GM12878 (cell line): Measurements from ENCODE around the gene PIP5KL1. TPM values are rescaled to one million over a fixed set of nuclear protein-coding genes. Genes with fewer than 3 reads are reported as not detected.
A peak's percentile ranks its signal among the peaks of the same experiment; 100 is the strongest.

Experiments
- ATAC-seq: fragments of 200-7000 bp; cut with Tn5 transposase; 3 replicates; pipeline ENCODE4 v1.9.1; 2020; ENCODE audit warnings: mild to moderate bottlenecking, moderate library complexity
- BruUV-seq: library from RNA; stranded (reverse); fragments of 400-500 nt; replicated peaks from 2 replicates; lab custom pipeline; 2021; lab: Mats Ljungman, UMichigan
- CTCF ChIA-PET: fragments of 300-600 bp; sonication (Branson Sonifier 250); formaldehyde crosslinking; extraction: SDS; loops from one replicate; lab custom pipeline; 2021; ENCODE audit warnings: inconsistent platforms; lab: Yijun Ruan, JAX
- POLR2A ChIA-PET: fragments of 350-600 bp; formaldehyde crosslinking; extraction: SDS; loops from one replicate; lab custom pipeline; 2021; ENCODE audit warnings: inconsistent platforms; lab: Charles Lee
- RAD21 ChIA-PET: fragments of 300-600 bp; sonication (Branson Sonifier 250); formaldehyde crosslinking; loops from one replicate; lab custom pipeline; 2023; ENCODE audit warnings: antibody characterized with exemption; ENCODE audit not compliant: unreplicated experiment; lab: Charles Lee
- SMC1A ChIA-PET: fragments of 300-600 bp; sonication (Branson Sonifier 250); formaldehyde crosslinking; loops from one replicate; lab custom pipeline; 2023; ENCODE audit not compliant: unreplicated experiment, uncharacterized antibody; lab: Charles Lee
- DNase-seq: peaks from one replicate; pipeline ENCODE4 v3.0.0-alpha.2; 2011; ENCODE audit warnings: low read depth, low spot score
- FAIRE-seq: peaks from 3 replicates; lab custom pipeline; 2011; peaks lifted over from hg19 to GRCh38; lab: Jason Lieb, UNC
- H2AFZ ChIP-seq: 2 replicates; pipeline ENCODE4 v1.6.0; 2011; ENCODE audit warnings: low read depth, low read length, control low read depth; ENCODE audit not compliant: control insufficient read depth
- H3K27ac ChIP-seq: 2 replicates; pipeline ENCODE4 v1.5.1; 2011; ENCODE audit warnings: control low read depth; ENCODE audit not compliant: control insufficient read depth, insufficient read depth
- H3K27me3 ChIP-seq, 2 experiments: replicated peaks in 1 of 2; 2 replicates each; pipeline versions ENCODE4 v1.6.0 to v1.6.1; 2011; ENCODE audit warnings: low read length in 1 of 2; ENCODE audit not compliant: control insufficient read depth in 2 of 2, insufficient read depth in 2 of 2
- H3K36me3 ChIP-seq, 2 experiments: 2 replicates each; pipeline ENCODE4 v1.5.1; 2011; ENCODE audit warnings: low read length in 1 of 2; ENCODE audit not compliant: control insufficient read depth in 2 of 2, insufficient read depth in 2 of 2
- H3K4me1 ChIP-seq: 2 replicates; pipeline ENCODE4 v1.6.1; 2011; ENCODE audit warnings: mild to moderate bottlenecking, low read length, moderate library complexity, mixed read lengths; ENCODE audit not compliant: control insufficient read depth, insufficient read depth
- H3K4me2 ChIP-seq: 2 replicates; pipeline ENCODE4 v1.6.0; 2011; ENCODE audit warnings: control low read depth; ENCODE audit not compliant: control insufficient read depth, insufficient read depth
- H3K4me3 ChIP-seq: fragments of 200-600 bp; sonication (generic); 2 replicates; pipeline ENCODE4 v1.5.1; 2016
- H3K79me2 ChIP-seq: 2 replicates; pipeline ENCODE4 v1.6.0; 2011; ENCODE audit warnings: low read length; ENCODE audit not compliant: control insufficient read depth, insufficient read depth
- H3K9ac ChIP-seq: 2 replicates; pipeline ENCODE4 v1.8.0; 2011; ENCODE audit warnings: low read length, control low read depth, mixed read lengths; ENCODE audit not compliant: control insufficient read depth, insufficient read depth
- H3K9me3 ChIP-seq: replicated peaks from 3 replicates; pipeline ENCODE4 v1.5.1; 2011; ENCODE audit warnings: mild to moderate bottlenecking, low read length; ENCODE audit not compliant: control insufficient read depth, insufficient read depth
- H4K20me1 ChIP-seq: 2 replicates; pipeline ENCODE4 v1.6.0; 2011; ENCODE audit not compliant: control insufficient read depth, insufficient read depth
- CHD2 ChIP-seq: IDR thresholded peaks from 2 replicates; pipeline ENCODE4 v1.6.1; 2011; ENCODE audit warnings: low read depth, low read length, improper control_type of control experiment, borderline replicate concordance
- CTCF ChIP-seq, 3 experiments: IDR thresholded peaks in 2 of 3; conservative IDR thresholded peaks in 1 of 3; 2 replicates each; pipeline ENCODE4 v1.5.1; 2011; ENCODE audit warnings: low read depth in 3 of 3, low read length in 3 of 3, mild to moderate bottlenecking in 3 of 3, control low read depth in 2 of 3, moderate library complexity in 2 of 3, inconsistent platforms in 1 of 3, mixed read lengths in 1 of 3; ENCODE audit not compliant: control insufficient read depth in 2 of 3, insufficient read depth in 1 of 3; ENCODE audit errors: extremely low read depth in 1 of 3
- E4F1 ChIP-seq: fragments of 450-650 bp; IDR thresholded peaks from 2 replicates; pipeline ENCODE4 v1.6.1; 2018; ENCODE audit warnings: borderline replicate concordance, mild to moderate bottlenecking; ENCODE audit not compliant: partially characterized antibody
- EGR1 ChIP-seq, 2 experiments: IDR thresholded peaks; 1 replicate in 1 of 2; 2 replicates in 1 of 2; pipeline ENCODE4 v1.6.1; 2011 to 2012; ENCODE audit warnings: low read depth in 2 of 2, low read length in 2 of 2, borderline replicate concordance in 1 of 2, mild to moderate bottlenecking in 1 of 2, moderate library complexity in 1 of 2
- HDAC6 ChIP-seq: fragments of 200-600 bp; sonication (generic); IDR thresholded peaks from one replicate; pipeline ENCODE4 v1.8.0; 2017; ENCODE audit warnings: antibody characterized with exemption; ENCODE audit not compliant: unreplicated experiment
- IKZF2 ChIP-seq, 2 experiments: fragments of 450-650 bp; IDR thresholded peaks; 2 replicates each; pipeline ENCODE4 v1.6.1; 2017; ENCODE audit warnings: mild to moderate bottlenecking in 2 of 2, moderate library complexity in 2 of 2
- MEF2A ChIP-seq: IDR thresholded peaks from 2 replicates; pipeline ENCODE4 v1.6.1; 2011; ENCODE audit warnings: low read depth, mild to moderate bottlenecking, low read length, moderate library complexity; ENCODE audit not compliant: insufficient read depth
- SIX5 ChIP-seq: IDR thresholded peaks from 2 replicates; pipeline ENCODE4 v1.6.1; 2011; ENCODE audit warnings: mild to moderate bottlenecking, low read depth, low read length, moderate library complexity; ENCODE audit not compliant: severe bottlenecking
- STAT3 ChIP-seq: IDR thresholded peaks from 2 replicates; pipeline ENCODE4 v1.6.1; 2011; ENCODE audit warnings: low read depth, low read length, improper control_type of control experiment
- TAF1 ChIP-seq: IDR thresholded peaks from 2 replicates; pipeline ENCODE4 v1.6.1; 2011; ENCODE audit warnings: mild to moderate bottlenecking, low read depth, low read length, borderline replicate concordance
- WGBS: methylation state at CpG from one replicate; pipeline ENCODE4 v1.1.6; 2016; ENCODE audit warnings: low lambda C conversion rate; ENCODE audit not compliant: insufficient replicate concordance, insufficient coverage; ENCODE audit errors: missing lambda C conversion rate; 5-methylcytosine and 5-hydroxymethylcytosine counted together
- in situ Hi-C: fragments of 300-500 bp; cut with MboI; formaldehyde crosslinking; loops from 9 replicates; pipeline ENCODE4 v1.14.3; 2018; ENCODE audit warnings: mixed read lengths
- intact Hi-C: fragments of 100-400 bp; cut with micrococcal nuclease; formaldehyde crosslinking; loops from one replicate; pipeline ENCODE4 v1.14.2; 2022; ENCODE audit not compliant: unreplicated experiment
- polyA plus RNA-seq, 11 experiments: library from polyadenylated mRNA; depleted of rRNA in 4 of 11; unstranded in 6 of 11; stranded (reverse) in 5 of 11; fragments of >200 nt; fragmentation: Nextera tagmentation in 4 of 11; fragmentation: Illumina TruSeq in 1 of 11; extraction: Ambion mirVana in 4 of 11; extraction: Trizol in 1 of 11; gene quantifications; 1 replicate in 1 of 11; 2 replicates in 10 of 11; pipeline versions ENCODE4 v1.2.1 to v1.2.3, GENCODE V29; 2011 to 2016; ENCODE audit warnings: inconsistent platforms in 2 of 11, missing spikeins in 2 of 11, low read depth in 1 of 11
- total RNA-seq, 4 experiments: library from RNA; depleted of rRNA in 3 of 4; stranded (reverse); fragments of >200 nt in 3 of 4; fragmentation: Illumina TruSeq in 1 of 4; extraction: Trizol in 1 of 4; gene quantifications; 2 replicates each; pipeline versions ENCODE4 v1.2.1 to v1.2.3, GENCODE V29; 2013 to 2021
- TF ChIP-seq, protein P1 (sequence below): IDR thresholded peaks from 2 replicates; pipeline ENCODE4 v1.6.1; 2012; ENCODE audit warnings: low read depth, low read length, improper control_type of control experiment

The PIP5KL1 gene
- total and polyA plus RNA-seq, 10 of the 15 experiments (the other 5 are each of a cell fraction or from before 2014, with no cell fraction given) = 0.04 to 0.67 (median 0.43) TPM; not detected in 2

DNA sequence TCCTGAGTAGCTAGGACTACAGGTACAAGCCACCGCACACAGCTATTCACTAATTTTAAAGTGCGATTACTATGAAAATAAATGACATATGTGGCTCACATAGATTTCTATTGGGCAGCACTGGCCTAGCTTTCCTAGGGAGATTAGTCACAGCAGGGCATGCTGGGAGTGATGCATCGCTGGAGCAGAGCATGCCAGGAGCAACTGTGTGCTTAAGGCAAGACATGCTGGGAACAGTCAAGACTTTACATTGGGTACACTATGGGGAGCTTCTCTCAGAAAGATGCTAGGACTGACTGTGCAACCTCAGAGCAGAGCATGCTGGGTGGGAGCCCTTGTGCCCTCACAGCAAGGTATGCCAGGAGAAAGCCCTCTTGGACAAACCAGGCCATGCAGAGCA lies 40.5 kb downstream of the PIP5KL1 start:
- BruUV-seq = no TSS peak

GRCh38 chr9:127887792-127888191 lies 42.8 kb downstream of the PIP5KL1 start:
- FAIRE-seq = no peak
- peak; percentile 87 for ATAC-seq
- POLR2A ChIA-PET = no interaction called here
- TF ChIP-seq EGR1 (IDR thresholded peaks at IDR 0.05; ENCODE audit: borderline replicate concordance in 1 of 2, low read depth in 2 of 2, low read length in 2 of 2) = no peak
- TF ChIP-seq CTCF (IDR thresholded peaks at IDR 0.05 in 2 of 3, conservative IDR thresholded peaks at IDR 0.05 in 1 of 3; ENCODE audit: control insufficient read depth in 2 of 3, extremely low read depth in 1 of 3, insufficient read depth in 1 of 3, low read depth in 3 of 3, low read length in 3 of 3) = peak; percentile 11 to 34 (median 21); a peak in 3 of 6 replicates
- TF ChIP-seq TAF1 = no peak
- TF ChIP-seq CHD2 = no peak
- TF ChIP-seq IKZF2 (IDR thresholded peaks at IDR 0.05) = no peak
- TF ChIP-seq E4F1 = no peak
- TF ChIP-seq, protein P1, sequence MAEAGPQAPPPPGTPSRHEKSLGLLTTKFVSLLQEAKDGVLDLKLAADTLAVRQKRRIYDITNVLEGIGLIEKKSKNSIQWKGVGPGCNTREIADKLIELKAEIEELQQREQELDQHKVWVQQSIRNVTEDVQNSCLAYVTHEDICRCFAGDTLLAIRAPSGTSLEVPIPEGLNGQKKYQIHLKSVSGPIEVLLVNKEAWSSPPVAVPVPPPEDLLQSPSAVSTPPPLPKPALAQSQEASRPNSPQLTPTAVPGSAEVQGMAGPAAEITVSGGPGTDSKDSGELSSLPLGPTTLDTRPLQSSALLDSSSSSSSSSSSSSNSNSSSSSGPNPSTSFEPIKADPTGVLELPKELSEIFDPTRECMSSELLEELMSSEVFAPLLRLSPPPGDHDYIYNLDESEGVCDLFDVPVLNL = no peak

More for the DNA sequence above, 40.5 kb downstream of the PIP5KL1 start:
- Histone ChIP-seq H2AFZ (no peak overlapping the region), H3K9me3 (peaks cover 14% of the 10 kb centered on the region; the same call in 2 of the 3 replicates), H3K27ac (no peak overlapping the region), H4K20me1 (no peaks in the 10 kb centered on the region), H3K9ac (no peak overlapping the region), H3K27me3 (no peaks in the 10 kb centered on the region), H3K36me3 (peaks cover 17 to 18% of the 10 kb centered on the region in 2 experiments; a peak in 3 of 4 replicates), H3K4me3 (no peak overlapping the region), H3K4me1 (no peaks in the 10 kb centered on the region; the same call in 1 of the 2 replicates), H3K4me2 (no peak overlapping the region), H3K79me2 (no peaks in the 10 kb centered on the region)
- TF ChIP-seq STAT3 = no peak
- no peak for TF ChIP-seq SIX5
- no peak for TF ChIP-seq MEF2A
- no peak for TF ChIP-seq HDAC6
- ChIA-PET RAD21 (interaction anchor here (0.7 to 1.2 kb wide), 2 partner anchors 20 to 65 kb away, joined by 3 read pairs; no protein-coding TSS in a partner anchor), SMC1A (interaction anchor here (0.8 to 0.9 kb wide), 2 partner anchors 8 to 143 kb away, joined by 3 to 6 read pairs; no protein-coding TSS in a partner anchor), POLR2A (interaction anchor here (0.7 to 1.4 kb wide), 4 partner anchors 9 to 27 kb away, joined by 3 to 9 read pairs (median 3); partner anchors contain the start of genes ST6GALNAC4 and ST6GALNAC6), CTCF (interaction anchor here (1.2 to 1.8 kb wide), 3 partner anchors 20 to 146 kb away, joined by 3 to 6 read pairs (median 5); no protein-coding TSS in a partner anchor)
- DNase-seq (no peak), FAIRE-seq (no peak), ATAC-seq (no peak)
- intact Hi-C loops = no loop called here
- 83% methylated on average over 3 of the region's 3 CpGs for WGBS
- in situ Hi-C loops = no loop called here

More at GRCh38 chr9:127887792-127888191, 42.8 kb downstream of the PIP5KL1 start:
- no peak overlapping the region for H3K9ac ChIP-seq
- no peaks in the 10 kb centered on the region for H4K20me1 ChIP-seq
- H3K79me2 ChIP-seq = no peaks in the 10 kb centered on the region
- in situ Hi-C loops (no loop called here), intact Hi-C loops (no loop called here)
- H3K27me3 ChIP-seq = no peaks in the 10 kb centered on the region
- H3K9me3 ChIP-seq = no peaks in the 10 kb centered on the region; the same call in 2 of the 3 replicates
- ChIA-PET RAD21 (interaction anchor here (1.5 kb wide), 1 partner anchor 153 kb away, joined by 3 read pairs; the partner anchor contains the start of gene TOR2A), SMC1A (interaction anchor here (1.2 kb wide), 1 partner anchor 33 kb away, joined by 4 read pairs; no protein-coding TSS in a partner anchor), CTCF (interaction anchor here (0.8 to 1.6 kb wide), 2 partner anchors 33 to 55 kb away, joined by 3 to 4 read pairs; no protein-coding TSS in a partner anchor)
- H3K4me2 ChIP-seq = no peak overlapping the region
- H3K4me1 ChIP-seq = no peaks in the 10 kb centered on the region; the same call in 1 of the 2 replicates
- no TSS peak for BruUV-seq
- H2AFZ ChIP-seq = no peak overlapping the region
- 48% methylated on average over 2 of the region's 2 CpGs for WGBS
- H3K4me3 ChIP-seq = no peak overlapping the region
- H3K36me3 ChIP-seq = peaks cover 4 to 10% of the 10 kb centered on the region in 2 experiments; a peak in 3 of 4 replicates
- no peak overlapping the region for H3K27ac ChIP-seq
- DNase-seq = no peak
